DND-41 (cell line): ENCODE results near the gene SAMSN1.

Experiments used
- EZH2 ChIP-seq: IDR thresholded peaks from 3 replicates; pipeline ENCODE4 v1.6.1; 2012; ENCODE audit warnings: borderline replicate concordance, low read depth, mild to moderate bottlenecking, moderate library complexity, low read length, inconsistent platforms; ENCODE audit not compliant: severe bottlenecking
- TF ChIP-seq, protein P1 (sequence below): IDR thresholded peaks from 2 replicates; pipeline ENCODE4 v1.5.1; 2012; ENCODE audit warnings: borderline replicate concordance, low read length, moderate library complexity, mild to moderate bottlenecking; ENCODE audit not compliant: poor library complexity, severe bottlenecking; ENCODE audit errors: extremely low read depth

DNA sequence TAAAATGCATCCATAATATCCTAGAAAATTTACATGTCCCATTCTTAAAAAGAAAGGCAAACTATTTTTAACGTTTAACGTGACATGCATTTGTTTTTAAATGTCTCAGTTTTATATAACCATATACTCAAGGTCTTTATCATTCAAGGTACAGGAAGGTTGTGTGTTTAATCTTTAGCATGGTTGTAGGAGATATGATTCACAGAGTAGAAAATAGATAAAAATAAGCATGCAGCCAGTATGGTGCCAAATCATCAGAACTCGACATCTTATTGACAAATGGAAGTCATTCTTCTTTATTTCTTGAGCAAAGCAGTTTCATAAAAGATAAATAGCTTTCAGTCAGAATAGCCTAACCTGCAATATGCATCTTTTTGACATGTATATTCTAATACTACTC is 51.0 kb downstream of the SAMSN1 start:
- TF ChIP-seq, protein P1, sequence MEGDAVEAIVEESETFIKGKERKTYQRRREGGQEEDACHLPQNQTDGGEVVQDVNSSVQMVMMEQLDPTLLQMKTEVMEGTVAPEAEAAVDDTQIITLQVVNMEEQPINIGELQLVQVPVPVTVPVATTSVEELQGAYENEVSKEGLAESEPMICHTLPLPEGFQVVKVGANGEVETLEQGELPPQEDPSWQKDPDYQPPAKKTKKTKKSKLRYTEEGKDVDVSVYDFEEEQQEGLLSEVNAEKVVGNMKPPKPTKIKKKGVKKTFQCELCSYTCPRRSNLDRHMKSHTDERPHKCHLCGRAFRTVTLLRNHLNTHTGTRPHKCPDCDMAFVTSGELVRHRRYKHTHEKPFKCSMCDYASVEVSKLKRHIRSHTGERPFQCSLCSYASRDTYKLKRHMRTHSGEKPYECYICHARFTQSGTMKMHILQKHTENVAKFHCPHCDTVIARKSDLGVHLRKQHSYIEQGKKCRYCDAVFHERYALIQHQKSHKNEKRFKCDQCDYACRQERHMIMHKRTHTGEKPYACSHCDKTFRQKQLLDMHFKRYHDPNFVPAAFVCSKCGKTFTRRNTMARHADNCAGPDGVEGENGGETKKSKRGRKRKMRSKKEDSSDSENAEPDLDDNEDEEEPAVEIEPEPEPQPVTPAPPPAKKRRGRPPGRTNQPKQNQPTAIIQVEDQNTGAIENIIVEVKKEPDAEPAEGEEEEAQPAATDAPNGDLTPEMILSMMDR: no peak
- TF ChIP-seq EZH2: no peak
